KOPT-K1 (cell line): ENCODE data around the gene LRRK2.

Experiments used
- H3K27ac ChIP-seq: fragments of 200-600 bp; sonication (generic); 2 replicates; pipeline ENCODE4 v1.5.1; 2016; ENCODE audit warnings: antibody characterized with exemption, mild to moderate bottlenecking, low read depth, low read length; ENCODE audit not compliant: poor library complexity, severe bottlenecking
- H3K36me3 ChIP-seq: fragments of 200-600 bp; sonication (generic); 2 replicates; pipeline ENCODE4 v1.5.1; 2017; ENCODE audit warnings: antibody characterized with exemption, mild to moderate bottlenecking, low read length, moderate library complexity; ENCODE audit not compliant: insufficient read depth
- H3K9me3 ChIP-seq: fragments of 200-600 bp; sonication (generic); 2 replicates; pipeline ENCODE4 v1.5.1; 2017; ENCODE audit warnings: antibody characterized with exemption, low read length, mild to moderate bottlenecking; ENCODE audit not compliant: insufficient read depth, poor library complexity, severe bottlenecking

Gene LRRK2

GRCh38 chr12:40224439-40225291, at the start of gene LRRK2:
TSS of gene LRRK2 (plus strand) at chr12:40224997. CDS start at chr12:40225132, 135 bp downstream.
- no peaks in the 10 kb centered on the region for H3K36me3 ChIP-seq
- H3K9me3 ChIP-seq = no peaks in the 10 kb centered on the region
- no peak within 1 kb of the TSS for H3K27ac ChIP-seq

GRCh38 chr12:40175045-40175444, 49.8 kb upstream of the LRRK2 start:
- H3K27ac ChIP-seq = no peak overlapping the region
- H3K9me3 ChIP-seq = no peaks in the 10 kb centered on the region
- H3K36me3 ChIP-seq = no peaks in the 10 kb centered on the region

GRCh38 chr12:40175489-40175888, 49.3 kb upstream of the LRRK2 start:
- H3K9me3 ChIP-seq = peaks cover 4% of the 10 kb centered on the region
- no peak overlapping the region for H3K27ac ChIP-seq
- no peaks in the 10 kb centered on the region for H3K36me3 ChIP-seq

- Histone ChIP-seq H3K27ac (no peak overlapping the region), H3K9me3 (peaks cover 7% of the 10 kb centered on the region), H3K36me3 (no peaks in the 10 kb centered on the region)
These were observed 46.1 kb upstream of the LRRK2 start for GRCh38 chr12:40178701-40179100.

GRCh38 chr12:40181490-40181889, 43.3 kb upstream of the LRRK2 start:
- peaks cover 7% of the 10 kb centered on the region for H3K9me3 ChIP-seq
- no peak overlapping the region for H3K27ac ChIP-seq
- H3K36me3 ChIP-seq = no peaks in the 10 kb centered on the region

GRCh38 chr12:40183715-40184114, 41.1 kb upstream of the LRRK2 start:
- H3K9me3 ChIP-seq = peaks cover 12% of the 10 kb centered on the region
- H3K27ac ChIP-seq = no peak overlapping the region
- no peaks in the 10 kb centered on the region for H3K36me3 ChIP-seq

GRCh38 chr12:40184493-40185302, 40.1 kb upstream of the LRRK2 start:
- Histone ChIP-seq H3K9me3 (peaks cover 17% of the 10 kb centered on the region), H3K36me3 (no peaks in the 10 kb centered on the region), H3K27ac (no peak overlapping the region)

- no peaks in the 10 kb centered on the region for H3K36me3 ChIP-seq
- no peak overlapping the region for H3K27ac ChIP-seq
- H3K9me3 ChIP-seq = peaks cover 20% of the 10 kb centered on the region
These were observed 39.5 kb upstream of the LRRK2 start for GRCh38 chr12:40185303-40185693.

- Histone ChIP-seq H3K36me3 (no peaks in the 10 kb centered on the region), H3K27ac (no peak overlapping the region), H3K9me3 (peaks cover 16% of the 10 kb centered on the region)
These were observed 36.1 kb upstream of the LRRK2 start for GRCh38 chr12:40188558-40189320.

- Histone ChIP-seq H3K36me3 (no peaks in the 10 kb centered on the region), H3K27ac (no peak overlapping the region), H3K9me3 (peaks cover 16% of the 10 kb centered on the region)
These were observed 32.0 kb upstream of the LRRK2 start for GRCh38 chr12:40192704-40193255.

GRCh38 chr12:40194846-40195245, 30.0 kb upstream of the LRRK2 start:
- Histone ChIP-seq H3K36me3 (no peaks in the 10 kb centered on the region), H3K27ac (no peak overlapping the region), H3K9me3 (peaks cover 5% of the 10 kb centered on the region)

- no peak overlapping the region for H3K27ac ChIP-seq
- no peaks in the 10 kb centered on the region for H3K36me3 ChIP-seq
- no peaks in the 10 kb centered on the region for H3K9me3 ChIP-seq
These were observed 27.2 kb upstream of the LRRK2 start for GRCh38 chr12:40197590-40197989.

- Histone ChIP-seq H3K27ac (no peak overlapping the region), H3K36me3 (no peaks in the 10 kb centered on the region)
These were observed 26.2 kb upstream of the LRRK2 start for GRCh38 chr12:40198601-40199000.

GRCh38 chr12:40202095-40203059, 22.4 kb upstream of the LRRK2 start:
- H3K9me3 ChIP-seq = no peaks in the 10 kb centered on the region
- no peak overlapping the region for H3K27ac ChIP-seq

More at GRCh38 chr12:40198601-40199000, 26.2 kb upstream of the LRRK2 start:
- no peaks in the 10 kb centered on the region for H3K9me3 ChIP-seq

More at GRCh38 chr12:40202095-40203059, 22.4 kb upstream of the LRRK2 start:
- no peaks in the 10 kb centered on the region for H3K36me3 ChIP-seq
